ENCODE measurements around the gene DYNC1LI2.
"Not testable (repeated sequence)": the region's sequence is repeated elsewhere in the genome, so short reads cannot be mapped to it uniquely, and the experiment has no call there.

The DYNC1LI2 gene

DNA sequence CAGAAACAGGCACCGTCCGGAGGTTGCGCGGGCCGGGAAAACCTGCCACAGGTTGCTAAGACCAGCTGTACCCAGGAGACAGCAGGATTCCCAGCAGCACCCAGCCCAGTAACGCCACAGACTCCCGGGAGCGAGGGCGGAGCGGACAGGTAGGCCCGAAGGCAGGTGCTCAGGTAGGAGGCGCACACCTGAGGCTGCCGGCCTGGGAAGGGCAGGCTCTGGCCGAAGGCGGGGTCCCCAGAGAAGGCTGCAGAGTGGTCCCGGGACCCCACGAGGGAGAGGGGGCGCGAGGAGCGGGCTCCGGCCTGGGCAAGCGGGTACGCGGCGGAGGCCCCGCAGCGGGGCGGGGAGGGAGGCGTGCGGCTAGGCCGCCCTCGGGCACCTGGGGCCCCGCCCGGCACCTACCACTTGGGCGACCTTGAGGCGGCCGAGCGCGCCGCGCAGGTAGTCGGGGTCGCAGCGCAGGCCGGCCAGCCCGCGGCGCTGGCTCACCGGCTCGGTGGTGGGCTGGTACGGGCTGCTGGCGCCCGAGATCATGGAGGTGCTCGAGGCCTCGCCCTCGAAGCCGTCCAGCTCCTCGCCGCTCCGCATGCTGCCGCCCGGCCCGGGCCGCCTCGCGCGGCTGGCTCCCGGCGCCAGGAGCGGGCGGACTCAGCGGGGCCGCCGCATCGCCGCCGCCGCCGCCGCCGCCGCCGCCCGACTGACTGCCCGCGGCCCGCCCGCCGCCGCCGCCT is 55.3 kb downstream of the DYNC1LI2 start:
- no peak for DNase-seq

DNA sequence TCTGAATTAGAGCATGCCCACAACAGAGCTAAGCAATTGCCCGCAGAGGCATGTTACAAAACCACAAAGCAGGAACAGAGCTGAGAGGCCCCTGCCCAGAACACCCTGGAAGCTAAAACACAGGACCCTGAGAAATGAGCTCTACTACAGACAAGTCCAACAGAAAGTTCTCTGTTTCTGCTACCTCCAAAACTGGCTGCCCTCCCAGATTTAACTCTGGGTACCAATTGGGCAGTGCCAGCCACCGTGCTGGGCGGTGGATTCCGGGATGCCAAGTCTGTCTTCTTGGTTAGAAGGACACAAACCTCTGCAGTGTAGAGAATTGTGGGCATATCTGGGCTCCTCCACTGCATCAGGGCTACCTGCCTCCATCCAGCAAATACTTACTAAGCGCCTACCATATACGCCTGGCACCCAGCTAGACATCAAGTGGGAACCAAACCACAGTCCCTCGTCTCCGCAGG is 55.9 kb downstream of the DYNC1LI2 start:
- DNase-seq: no peak

DNA sequence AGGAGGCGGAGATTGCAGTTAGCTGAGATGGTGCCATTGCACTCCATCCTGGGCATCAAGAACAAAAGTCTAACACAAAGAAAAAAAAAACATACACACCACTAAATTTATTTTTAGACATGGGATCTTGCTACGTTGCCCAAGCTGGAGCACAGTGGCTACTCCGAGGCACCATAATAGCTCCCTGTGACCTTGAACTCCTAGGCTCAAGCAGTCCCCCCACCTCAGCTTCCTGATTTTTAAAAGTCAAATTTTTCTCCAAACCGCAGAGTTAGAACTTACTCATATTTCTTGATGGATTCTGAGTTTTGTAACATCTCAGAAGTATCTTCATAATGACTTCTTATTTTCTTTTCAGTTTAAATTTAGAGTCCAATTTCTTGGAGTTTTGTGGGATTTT is 58.3 kb downstream of the DYNC1LI2 start:
- no peak for DNase-seq

DNA sequence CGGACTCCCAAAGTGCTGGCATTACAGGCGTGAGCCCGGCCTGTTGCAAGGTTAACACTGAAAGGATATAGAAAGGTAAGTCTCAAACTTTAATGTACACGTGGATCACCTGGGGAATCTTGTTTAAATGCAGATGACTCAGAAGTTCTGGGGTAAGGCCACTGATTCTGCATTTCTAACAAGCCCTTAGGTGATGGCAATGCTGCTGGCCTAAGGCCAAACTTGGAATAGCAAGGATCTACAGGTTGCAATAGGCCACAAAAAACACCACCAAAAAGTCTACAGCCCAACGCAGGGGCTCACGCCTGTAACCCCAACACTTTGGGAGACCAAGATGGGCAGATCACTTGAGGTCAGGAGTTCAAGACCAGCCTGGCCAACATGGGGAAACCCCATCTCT is 59.1 kb downstream of the DYNC1LI2 start:
- no peak for DNase-seq

DNA sequence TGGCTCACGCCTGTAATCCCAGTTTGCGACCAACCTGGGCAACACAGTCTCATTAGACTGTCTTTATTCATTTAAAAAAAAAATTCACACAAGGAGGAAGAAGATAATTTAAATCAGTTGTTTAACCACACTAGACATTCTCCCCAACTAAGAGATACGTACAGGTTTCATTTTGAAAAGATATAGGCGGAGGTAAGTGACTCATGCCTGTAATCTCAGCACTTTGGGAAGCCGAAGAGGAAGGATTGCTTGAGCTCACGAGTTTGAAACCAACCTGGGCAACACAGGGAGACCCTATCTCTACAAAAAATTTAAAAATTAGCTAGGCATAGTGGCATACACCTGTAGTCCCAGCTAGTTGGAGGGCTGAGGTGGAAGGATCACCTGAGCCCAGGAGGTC is 60.2 kb downstream of the DYNC1LI2 start:
- no peak for DNase-seq

DNA sequence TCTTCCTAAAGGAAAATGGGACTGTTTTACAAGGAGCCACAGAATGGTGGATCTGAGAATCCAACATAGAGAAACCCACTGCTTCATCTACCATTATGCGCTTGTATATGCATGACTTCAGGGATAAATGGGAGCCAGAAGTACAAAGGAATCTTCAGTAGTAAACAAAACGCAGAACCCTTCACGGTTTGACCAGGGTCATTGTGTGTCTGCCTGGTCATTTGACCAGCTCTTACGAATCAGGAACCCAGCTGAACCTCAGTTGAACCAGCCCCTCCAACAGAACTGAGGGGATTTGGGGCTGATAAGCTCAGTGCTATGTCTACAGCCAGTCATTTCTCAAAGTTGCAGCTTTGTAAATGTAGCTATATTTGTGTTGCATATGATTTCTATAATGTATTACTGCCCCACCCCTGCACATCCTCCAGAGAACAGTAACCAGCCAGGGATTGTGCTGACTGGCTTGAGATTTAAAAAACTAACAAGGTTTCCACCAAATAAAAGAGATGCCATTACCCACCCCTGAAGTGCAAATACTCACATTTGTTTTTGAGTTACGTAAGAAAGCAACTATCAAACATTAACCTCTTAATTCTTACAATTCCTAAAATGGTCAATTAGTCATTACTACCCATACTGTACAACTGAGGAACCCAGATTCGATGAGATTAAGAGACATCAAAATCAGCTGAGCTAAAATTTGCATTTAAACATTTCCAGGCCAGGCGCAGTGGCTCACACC is 61.1 kb downstream of the DYNC1LI2 start:
- no peak for DNase-seq

DNA sequence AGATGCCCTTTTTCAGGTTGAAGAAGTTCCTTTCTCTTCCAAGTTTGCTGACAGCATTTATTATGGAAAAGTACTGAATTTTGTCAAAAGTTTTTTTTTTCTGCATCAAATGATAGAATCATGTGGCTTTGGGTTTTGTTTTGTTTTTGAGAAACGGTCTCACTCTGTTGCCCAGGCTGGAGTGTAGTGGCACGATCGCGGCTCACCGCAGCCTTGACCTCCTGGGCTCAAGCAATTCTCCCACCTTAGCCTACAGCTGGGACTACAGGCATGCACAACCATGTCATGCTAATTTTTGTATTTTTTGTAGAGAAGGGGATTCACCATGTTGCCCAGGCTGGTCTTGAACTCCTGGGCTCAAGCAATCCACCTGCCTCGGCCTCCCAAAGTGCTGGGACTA is 62.1 kb downstream of the DYNC1LI2 start:
- no peak for DNase-seq

DNA sequence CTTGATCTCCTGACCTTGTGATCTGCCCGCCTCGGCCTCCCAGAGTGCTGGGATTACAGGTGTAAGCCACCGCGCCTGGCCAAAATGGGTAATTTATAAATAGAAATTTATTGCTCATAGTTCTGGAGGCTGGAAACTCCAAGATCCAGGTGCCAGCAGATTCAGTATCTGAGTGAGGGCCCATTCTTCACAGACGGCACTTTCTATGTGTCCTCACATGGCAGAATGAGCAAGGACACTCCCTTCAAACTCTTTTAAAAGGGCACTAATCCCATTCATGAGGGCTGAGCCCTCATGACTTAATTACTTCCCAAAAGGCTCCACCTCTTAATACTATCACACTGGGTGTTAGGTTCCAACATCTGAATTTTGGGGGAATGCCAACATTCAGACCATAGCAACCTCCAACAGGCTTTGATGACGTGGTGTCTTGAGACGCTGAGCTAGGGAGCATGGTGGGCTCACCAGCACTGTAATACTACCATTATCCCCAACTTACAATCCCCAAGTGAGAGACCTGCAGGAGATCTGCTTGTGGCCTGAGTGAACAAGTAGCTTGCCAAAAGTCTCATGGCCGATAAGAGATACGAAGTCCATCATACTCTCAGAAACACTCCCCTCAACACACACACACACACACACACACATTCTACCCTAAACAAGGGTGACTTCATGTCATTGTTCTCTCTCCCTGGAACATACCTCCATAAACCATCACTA is 63.3 kb downstream of the DYNC1LI2 start:
- no peak for DNase-seq

DNA sequence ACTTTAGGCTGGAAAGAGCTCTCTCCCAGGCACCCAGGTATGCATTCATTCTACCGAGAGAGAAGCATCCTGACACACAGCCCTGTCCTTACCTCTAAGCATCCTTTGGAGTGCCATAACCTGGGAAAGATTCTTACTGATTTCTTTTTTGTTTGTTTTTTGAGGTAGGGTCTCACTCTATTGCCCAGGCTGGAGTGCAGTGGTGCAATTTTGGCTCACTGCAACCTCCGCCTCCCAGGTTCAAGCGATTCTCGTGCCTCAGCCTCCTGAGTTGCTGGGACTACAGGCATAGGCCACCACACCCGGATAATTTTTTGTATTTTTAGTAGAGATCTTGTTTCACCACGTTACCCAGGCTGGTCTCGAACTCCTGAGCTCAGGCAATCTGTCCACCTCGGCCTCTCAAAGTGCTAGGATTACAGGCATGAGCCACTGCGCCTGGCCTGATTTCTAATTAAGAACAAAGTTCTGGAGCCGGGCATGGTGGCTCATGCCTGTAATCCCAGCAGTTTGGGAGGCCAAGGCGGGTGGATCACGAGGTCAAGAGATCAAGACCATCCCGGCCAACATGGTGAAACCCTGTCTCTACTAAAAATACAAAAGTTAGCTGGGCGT is 65.8 kb downstream of the DYNC1LI2 start:
- not testable (repeated sequence) for DNase-seq

DNA sequence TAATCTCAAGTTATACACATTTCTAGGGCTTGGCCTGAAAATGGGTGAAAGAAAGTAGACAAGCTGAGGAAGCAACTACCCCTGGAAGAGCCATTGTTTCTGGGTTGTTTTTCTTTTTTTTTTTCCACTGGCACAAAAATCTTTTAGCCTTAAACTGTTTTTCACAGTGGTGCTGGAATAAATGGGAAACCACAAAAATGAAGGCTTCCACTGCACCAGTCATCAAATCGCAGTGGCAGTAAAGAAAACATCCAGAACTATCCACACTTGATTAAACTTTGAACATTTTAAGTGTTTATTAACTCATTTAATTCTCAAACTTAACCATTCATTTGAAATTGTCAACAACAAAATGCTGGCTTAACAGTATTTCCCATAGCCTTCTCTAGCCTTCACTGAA is 69.1 kb downstream of the DYNC1LI2 start:
- DNase-seq: no peak

DNA sequence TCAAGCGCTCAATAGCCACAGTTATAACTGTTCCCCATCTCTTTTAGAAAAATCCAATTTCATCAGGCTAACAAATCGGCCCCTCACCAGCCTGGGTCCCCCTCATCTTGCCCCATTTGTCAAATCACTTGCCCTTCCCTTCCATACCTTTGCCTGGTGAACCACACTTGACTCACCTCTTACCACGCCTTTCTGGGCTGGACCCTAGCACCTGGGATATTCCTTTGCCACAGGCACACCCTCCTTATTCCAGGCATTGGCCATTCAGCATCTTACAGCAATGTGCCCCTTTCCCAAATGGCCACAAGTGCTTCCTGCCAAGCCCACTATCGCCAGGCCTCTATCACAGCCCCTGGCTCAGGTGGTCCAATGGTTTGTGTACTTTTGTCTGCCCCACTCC is 69.7 kb downstream of the DYNC1LI2 start:
- no peak for DNase-seq

DNA sequence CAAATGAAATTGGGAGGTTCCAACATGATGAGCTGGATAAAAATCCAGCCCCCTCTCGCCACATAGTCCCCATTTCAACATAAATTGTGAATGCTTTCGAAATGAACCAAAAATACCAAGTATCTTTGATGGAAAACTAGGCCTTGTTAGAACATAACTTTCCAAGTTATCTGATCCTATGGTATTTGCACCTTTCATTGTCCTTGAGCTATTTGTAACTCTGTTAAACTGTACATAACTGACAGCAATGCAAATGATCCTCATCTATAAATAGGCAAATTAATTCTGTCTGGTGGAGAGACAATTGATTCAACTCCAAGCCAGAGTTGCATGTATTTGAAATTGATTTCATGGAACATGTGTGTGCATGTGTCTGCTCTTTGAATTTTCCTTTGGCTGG is 73.1 kb downstream of the DYNC1LI2 start:
- DNase-seq: no peak

DNA sequence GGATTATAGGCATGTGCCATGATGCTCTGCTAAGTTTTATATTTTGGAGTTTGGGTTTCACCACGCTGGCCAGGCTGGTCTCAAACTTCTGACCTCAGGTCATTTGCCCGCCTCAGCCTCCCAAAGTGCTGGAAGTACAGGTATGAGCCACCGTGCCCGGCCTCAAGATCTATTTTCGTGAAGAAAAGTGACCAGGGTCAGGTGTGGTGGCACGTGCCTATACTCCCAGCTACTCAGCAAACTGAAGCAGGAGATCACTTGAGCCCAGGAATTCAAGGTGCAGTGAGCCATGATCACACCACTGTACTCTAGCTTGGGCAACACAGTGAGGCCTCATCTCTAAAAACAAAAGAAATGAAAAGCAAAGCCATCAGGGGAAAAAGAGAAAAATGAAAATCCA is 73.6 kb downstream of the DYNC1LI2 start:
- no peak for DNase-seq

DNA sequence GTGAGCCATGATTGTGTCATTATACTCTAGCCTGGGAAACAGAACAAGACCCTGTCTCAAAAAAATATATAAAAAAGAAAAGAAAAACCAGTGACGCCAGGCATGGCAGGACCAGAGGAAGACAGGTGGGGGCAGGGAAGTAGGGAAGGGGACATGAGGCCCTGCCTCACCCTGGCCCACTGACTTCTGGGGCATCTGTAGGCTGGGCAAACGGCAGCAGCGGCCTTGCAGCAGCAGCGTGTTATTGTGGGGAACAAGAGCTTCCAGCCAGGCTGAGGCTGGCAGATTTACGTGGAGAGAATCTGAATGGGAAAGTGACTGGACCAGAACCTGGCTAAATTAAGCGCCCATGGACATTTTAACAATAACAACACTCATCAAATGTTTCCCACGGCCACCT is 74.2 kb downstream of the DYNC1LI2 start:
- no peak for DNase-seq

DNA sequence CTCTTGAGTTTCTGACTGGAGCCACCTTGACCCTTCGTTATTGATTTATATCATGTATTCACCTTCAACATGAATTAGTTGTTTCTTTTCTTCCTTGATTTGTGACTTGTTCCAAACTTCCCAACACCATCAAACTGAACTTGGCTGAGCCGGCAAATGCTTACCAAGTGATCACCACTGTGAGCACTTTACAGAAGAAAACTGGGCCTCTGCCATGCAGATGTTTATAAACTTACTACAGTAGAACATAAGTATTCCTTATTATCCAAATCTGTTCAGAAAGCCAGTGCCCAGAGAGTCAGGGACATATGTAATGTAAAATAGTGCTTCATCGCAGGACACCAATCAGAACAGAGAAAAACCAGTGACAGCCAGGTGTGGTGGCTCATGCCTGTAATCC is 74.8 kb downstream of the DYNC1LI2 start:
- DNase-seq: no peak

DNA sequence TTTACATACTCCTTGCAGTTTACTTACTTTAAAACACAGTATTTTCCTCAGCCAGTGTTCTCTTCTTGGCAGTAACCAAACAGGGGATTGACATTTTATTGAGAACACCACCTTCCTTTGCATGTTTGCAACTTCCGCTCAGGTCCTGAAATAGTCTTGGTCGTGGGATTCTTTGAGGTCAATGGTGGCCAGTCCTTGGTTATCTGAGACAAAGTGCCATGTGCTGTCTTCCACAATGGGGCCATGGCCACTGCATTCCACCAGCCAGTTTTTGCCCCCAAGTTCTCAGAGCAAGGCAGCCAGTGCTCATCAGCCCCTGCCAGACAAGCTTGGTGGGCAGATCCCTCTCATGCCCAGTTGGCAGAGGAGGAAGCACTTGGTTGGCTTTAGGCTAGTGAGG is 77.7 kb downstream of the DYNC1LI2 start:
- DNase-seq: no peak

All from DMS 273 treated with DMSO at 0.1 percent for 48 hours (cell line).